Measurements from ENCODE around the gene PANK4.

PANK4 gene

DNA sequence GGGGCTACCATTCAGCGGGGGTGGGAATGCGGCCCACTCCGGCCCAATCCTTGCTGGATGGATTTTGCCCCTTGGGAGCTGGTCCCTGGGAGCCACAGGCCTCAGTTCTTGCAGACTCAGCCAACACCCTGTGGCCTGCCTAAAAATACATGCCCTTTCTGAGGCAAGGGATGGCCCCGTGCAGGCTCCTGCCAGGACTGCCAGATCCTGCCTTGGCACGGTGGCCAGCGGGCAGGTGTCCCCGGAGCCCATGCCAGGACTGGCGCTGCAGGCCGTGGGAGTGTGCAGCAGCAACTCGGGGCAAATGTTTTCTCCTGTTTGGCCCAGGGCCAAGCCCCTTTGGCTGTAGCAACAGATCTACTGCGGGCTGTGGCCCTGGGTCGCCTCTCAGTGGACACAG lies 1.6 kb upstream of the PANK4 start:
- no peak for DNase-seq

DNA sequence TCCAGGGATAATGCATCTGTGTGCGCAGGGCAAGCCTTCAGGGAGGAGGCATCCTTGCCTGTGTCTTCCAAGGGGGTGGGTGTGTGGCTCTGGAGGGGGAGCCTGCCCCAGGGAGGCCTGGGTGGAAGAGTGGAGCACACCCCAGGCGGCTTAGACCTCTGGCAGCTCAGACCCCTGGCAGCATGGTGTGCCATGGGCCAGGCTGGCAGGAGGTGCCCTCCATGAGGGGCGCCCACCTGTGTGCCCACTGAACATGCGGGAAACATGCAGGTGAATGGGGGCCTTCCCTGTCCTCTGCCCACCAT lies 1.1 kb upstream of the PANK4 start:
- DNase-seq, result no peak

DNA sequence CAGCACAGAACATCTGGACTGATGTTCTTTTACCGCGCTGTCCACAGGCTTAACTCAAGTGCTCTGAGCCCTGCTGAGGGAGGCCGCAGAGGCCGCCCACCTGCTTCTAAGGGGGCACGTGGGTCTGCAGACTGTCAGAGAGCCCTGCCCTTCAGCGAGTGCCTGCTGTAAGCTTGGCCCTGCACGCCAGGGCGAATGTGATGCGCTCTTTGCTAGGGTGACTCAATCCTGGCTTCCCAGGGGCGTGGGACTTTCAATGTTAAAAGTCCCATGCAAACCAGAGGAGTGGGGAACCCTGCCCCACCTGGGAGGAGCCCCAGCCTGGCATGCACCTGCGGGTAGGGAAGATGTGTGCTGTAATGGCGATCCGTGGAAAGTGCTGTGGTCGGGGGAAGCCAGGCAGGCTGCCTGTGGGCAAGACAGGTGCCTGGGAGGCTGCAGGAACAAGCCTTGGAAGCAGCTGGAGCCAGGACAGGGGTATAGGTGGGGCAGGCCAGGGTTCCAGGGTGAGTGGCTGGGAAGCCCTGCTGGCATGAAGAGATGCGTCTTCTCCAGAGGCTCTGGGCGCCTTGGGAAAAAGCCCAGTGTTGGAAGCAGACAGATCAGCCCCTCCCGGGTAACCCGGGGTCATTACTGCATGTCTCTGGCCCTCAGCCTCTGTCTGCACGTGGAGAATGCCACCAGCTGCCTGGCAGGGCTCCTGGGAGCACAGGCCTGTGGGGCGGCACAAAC lies 594 bp upstream of the PANK4 start:
- no peak for DNase-seq

DNA sequence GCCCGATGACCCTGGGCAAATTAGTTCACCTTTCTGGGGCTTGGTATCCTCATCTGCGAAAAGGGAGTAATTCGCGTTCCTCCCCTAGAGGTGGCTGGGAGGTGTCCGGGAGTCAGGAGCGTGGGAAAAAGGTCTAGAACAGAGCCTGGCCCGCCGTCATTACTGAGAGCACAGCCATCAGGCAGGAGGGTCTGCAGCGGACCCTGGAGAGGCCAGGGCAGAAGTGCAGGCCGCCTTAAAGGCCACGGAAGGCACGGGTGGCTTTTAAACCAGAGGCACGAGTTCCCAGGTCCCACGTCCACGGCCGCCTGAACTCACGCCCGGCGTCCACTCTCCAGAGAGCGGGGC lies 850 bp downstream of the PANK4 start:
- DNase-seq, result no peak

DNA sequence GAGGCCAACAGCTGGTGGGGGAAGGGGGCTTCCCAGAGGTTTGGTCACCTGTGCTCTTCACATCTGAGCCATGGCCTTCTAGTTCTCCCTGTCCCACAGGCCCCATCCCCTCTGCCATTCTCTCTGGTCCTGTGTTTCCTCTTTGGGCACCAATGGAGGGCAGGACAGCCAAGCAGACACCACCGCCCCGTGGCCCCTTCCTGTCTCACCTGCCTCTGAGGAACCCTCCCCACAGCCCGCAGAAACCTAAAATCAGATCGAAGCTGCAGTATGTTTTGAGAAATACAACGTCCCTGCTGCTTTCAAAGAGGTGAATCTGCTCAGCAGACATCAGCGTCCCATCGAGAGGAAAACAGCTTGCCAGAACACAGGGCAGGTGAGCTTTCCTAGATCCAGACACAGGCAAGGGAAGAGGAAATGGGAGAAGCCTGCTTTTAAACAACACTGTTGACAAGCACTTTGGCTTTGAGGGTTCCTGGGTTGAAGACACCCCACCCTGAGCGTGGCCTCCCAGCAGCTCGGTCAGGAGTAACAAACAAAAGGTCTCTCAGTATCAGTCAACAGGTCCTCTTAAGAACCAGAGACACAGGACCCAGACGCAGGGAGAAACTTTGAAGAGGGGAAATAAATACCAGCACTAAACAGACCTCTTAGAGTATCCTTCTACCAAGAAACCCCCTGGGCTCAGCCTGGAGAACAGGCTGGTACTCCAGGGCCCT lies 2.3 kb downstream of the PANK4 start:
- DNase-seq, result no peak

DNA sequence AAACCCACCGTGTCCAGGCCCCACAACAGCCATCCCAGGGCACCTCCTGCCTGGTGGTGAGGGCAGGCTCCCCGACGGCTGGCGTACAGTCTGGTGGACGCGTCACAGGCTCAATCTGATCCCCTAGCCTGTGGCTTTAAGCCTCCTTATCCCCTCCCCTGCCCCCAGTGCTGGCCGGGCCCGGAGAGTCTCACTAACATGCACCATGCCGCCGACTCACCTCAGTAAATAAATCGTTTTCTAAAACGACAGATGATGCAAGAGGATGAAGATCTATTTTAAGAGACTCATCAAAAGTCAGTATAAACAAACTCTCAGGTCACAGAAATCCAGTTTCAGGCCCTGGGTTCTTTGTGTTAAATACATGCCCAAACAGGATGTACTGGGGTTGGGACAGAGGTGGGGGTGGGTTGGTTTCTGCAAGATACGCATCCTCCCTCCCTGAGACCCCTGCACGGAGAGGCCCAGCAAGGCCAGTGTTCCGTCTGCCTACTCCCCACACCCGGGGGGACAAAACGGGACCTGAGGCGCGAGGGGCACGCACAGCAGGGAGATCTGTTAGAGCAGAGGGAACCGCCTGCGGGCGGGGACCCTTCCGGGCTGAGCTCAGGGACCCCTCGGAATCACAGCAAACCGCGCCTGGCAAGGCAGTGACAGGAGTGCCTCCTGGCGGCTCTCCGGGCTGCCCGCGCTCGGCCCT lies 3.1 kb downstream of the PANK4 start:
- DNase-seq, result no peak

DNA sequence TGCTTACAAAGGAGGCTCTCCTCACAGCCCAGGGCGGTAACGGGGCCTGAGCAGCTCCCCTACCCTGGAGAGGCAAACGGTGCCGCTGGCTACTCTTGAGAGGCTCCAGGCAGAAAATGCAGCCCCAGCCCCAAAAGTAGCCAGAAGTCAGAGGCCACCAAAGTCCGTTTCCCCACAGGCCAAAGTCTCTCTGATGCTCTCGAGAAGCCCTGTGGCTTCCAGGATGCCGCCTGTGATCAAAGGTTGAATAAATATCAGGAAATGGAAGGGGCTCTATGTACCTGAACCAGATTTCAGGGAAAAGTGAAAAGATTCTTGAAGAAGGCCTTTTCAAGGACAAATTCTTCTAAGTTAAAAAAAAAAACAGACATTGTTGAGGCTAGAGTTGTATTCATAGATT lies 4.2 kb downstream of the PANK4 start:
- DNase-seq, result no peak

DNA sequence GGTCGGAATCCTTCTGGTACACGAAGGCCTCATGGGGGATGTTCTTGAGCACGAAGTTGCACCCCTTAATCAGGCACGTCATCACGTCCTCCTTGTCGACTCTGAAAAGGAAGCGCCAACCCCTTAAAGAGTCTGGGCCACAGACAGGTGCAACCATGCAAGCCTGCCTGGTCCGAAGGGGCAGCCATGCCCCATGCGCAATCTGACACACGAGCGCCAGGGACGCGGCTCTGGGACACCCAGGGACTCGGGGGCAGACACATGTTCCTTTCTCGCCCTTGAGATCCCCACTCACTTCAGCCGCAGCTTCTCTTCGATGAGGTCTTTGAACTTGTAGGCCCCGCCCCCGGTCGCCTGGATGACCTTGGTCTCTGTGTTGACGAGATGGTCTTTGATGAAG lies 5.6 kb downstream of the PANK4 start:
- DNase-seq, result no peak

DNA sequence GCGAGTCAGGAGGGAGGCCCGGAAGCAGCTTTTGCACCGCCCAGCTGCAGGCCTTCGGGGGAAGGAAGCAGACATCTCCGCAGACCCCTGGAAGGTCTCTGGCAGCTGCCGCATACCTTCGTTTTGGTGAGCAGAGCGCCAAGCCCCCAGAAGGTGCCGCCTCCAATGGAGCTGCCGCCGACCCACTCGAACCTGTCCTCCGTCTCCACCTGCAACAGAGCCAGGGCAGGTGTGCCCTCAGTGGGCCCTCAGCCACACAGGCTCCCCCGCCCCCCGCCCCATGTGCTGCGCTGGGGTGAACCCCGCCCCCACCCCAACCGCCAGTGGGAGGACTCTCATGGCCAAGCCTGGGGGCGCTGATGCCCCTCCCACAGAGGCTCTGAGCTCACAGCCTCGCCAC lies 6.2 kb downstream of the PANK4 start:
- no peak for DNase-seq

DNA sequence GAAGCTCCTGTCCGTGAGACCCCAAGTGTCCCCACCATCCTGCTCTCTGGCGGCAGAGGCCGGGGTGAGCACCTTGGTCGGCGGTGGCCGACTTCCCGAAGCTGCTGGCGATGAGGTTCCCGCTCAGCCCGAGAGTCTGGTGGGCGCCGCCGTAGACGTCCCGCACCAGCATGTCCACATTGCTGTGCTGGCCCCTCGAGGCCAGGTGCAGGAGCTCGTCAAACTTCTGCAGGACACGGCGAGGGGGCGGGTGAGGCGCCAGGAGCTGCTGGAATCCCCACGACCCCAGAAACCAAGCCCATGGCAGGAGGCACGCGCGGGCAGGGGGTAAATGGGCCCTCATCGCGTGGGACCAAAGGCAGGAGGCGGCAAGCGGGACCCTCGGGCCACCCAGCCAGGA lies 6.7 kb downstream of the PANK4 start:
- no peak for DNase-seq

DNA sequence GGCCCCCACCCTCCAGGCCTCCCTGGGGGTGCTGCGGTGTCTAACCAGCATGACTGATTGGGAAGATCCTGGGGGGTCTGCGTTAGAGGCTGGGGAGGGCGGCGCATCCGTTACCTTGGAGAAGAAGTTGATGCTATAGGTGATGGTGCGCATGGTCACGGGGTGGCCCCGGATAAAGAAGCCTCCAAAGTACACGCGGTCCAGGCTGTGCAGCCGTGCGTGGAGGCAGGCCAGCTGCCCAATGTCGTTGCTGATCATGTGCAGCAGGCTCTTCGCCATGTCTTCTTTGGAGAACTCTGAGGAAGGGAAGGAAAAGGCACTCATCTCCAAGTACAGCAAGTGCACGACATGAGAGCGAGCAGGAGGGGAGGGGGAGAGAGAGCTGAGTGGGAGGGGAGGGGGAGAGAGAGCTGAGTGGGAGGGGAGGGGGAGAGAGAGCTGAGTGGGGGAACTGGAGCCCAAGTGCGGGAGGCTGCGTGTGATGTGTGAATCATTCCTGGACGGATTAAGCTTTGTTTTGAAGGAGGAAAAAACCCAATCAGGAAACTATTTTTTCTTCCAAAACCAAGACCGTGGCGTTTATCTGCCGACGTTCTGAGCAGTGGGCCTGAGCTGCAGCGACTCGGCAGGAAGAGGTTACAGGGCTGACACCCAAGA lies 7.2 kb downstream of the PANK4 start:
- DNase-seq, result no peak

DNA sequence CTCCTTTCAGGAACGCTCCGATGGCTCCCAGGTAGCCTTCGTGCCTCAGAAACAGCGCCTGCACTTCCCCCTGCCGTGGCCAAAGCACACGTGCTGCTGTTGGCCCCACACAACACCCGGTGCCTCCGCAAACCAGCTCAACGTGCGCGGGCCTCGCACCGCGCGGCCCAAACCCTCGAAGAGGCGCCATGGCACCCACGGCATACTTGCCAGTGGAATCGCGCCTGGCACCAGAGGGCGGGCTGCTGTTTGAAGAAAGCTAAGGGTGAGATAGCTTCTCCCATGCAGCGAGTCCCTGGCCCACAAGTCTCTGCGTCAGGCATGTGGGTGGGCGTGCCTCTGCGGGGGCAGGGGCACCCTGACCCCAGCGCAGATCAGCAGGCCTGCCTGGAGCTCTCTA lies 7.9 kb downstream of the PANK4 start:
- no peak for DNase-seq

DNA sequence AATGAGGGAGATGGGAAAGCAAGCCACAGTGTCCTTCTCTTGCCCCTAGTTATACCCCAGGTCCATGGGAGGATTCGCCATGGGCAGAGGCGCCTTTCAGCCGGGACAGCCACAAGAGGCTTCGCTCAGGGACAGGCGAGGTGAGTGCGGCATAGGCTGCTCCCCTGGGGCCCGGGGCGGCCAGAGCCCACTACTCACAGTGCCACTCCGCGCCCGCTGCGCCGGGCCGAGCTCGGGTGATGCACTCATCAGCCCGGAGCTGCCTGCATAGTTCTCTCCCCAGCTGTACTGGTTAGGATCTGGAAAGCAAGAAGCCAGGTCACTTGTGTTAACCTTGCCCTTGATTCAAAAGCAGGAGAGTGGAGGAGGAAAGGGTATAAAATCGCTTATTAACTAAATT lies 8.4 kb downstream of the PANK4 start:
- DNase-seq, result no peak

DNA sequence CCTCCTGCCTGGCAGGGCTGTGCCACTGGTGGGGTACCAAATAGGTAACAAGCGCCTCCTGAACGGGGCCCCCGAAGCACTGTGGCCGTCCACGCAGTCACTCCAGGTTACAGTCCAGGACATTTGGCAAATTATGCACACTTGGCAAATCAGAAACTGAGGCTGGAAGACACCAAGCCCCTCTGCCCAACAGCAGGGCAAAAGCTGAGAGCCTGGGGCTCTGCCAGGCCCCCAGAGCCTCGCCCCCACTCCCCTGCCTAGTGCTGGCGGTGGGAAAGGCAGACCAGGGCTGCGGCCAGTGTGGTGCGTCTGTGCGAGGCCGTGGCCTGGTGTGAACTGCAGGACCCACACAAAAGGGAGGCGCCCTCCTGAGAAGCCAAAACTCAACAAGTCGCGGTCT lies 9.4 kb downstream of the PANK4 start:
- DNase-seq, result no peak

DNA sequence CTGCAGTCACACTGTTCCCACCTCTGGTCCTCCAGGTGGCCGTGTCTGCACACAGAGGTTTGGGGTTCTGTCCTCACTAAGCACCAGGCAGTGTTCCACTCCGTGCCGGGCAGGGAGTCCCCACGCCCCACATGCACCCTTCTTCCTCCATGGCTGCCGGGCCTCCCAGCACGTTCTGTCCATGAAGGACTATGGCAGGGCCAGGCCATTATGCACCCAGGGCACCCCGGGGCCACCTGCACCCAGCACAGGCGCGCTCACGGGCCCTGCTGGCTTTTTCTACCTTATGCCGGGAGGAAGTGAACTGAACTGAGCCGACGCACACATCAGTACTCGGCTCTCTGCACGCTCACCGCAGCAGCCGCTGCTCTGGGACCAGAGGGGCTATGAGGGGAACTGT lies 10.3 kb downstream of the PANK4 start:
- no peak for DNase-seq

DNA sequence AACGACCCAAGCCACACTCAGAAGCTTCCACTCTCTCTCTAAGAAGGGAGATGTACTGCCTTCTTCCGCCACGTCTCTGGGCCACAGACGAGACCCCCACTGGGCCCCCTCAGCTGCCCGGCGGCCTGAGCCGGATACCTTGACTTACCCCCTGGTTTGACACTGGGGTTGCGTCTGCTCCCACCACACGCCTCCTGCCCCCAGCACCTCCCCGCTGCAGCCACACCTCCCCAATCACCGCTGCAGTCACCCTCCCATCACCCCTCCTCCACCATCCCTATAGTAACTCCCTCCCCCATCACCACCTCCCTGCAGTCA lies 10.7 kb downstream of the PANK4 start:
- DNase-seq, result no peak

DNA sequence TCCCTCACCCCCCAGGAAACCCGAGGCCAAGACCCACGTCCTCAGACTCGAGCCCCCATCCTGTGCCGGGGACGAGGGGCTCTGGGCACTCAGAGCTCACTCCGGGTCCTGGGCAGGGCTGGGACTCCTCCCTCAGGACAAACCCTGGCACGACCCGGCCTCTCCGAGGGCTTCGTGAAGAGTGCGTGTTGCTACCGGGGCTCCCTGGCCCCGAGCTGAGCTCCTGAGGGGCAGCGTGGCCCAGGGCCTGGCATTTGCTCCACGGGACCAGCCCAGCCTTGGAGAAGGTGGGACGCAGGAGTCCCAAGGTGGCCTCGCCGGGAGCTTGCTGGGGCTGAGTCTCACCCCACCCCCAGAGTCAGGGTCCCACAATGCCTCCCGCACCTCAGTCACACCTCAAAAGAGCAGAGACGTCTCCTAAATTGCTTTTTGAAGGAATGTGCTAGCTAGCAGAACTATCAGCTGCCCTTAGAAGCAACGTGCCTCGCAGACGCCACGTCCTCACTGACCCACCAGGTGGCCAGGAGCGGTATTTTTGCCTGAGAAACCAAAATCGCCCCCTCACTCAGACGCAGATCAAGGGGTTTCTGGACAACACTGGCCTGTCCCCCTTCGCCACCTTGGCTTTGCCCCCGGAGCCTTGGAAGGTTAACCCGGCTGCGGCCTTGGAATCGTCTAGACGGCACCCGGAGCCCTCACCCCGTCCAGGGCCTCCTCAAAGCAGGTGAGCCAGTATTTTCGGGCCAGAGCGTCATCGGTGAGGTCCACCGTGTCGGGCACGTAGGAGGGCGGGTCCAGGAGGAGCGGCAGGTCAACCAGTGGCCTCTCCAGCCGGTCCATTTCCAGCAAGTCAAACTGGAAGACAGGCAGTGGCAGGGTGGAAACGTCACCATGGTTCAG lies 11.3 kb downstream of the PANK4 start:
- DNase-seq, result no peak

DNA sequence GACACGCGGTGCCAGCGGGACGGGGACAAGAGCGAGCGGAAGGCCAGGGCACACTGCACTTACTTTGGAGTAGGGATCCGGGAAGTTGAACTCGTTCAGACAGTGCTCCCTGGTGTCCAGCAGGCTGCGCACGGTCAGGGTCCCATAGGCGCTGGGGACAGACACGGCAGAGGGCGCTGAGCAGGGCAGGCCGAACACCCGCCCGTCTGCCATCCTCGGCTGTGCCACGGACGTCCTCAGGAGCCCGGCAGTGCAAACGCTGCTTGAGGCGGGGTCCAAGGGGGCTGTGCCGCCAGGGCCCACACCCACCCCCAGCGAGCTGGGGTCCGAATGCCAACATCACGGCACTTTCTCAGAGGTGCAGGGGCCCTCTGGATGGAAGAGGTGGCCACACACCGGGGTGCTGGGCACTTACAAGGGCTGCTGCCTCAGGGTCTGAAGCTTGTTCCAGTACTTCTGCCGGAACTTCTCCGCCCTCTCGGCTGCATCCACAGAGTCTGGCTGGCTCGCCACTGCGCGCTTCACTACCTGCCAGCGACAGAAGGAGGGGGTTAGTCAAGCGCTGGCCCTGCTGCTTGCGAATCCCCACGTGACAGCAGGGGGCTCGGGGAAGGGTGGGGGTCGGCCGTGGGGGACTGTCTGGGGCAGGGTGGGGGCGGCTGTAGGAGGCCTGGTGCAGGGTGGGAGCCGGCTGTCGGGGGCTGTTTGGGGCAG lies 12.3 kb downstream of the PANK4 start:
- no peak for DNase-seq

DNA sequence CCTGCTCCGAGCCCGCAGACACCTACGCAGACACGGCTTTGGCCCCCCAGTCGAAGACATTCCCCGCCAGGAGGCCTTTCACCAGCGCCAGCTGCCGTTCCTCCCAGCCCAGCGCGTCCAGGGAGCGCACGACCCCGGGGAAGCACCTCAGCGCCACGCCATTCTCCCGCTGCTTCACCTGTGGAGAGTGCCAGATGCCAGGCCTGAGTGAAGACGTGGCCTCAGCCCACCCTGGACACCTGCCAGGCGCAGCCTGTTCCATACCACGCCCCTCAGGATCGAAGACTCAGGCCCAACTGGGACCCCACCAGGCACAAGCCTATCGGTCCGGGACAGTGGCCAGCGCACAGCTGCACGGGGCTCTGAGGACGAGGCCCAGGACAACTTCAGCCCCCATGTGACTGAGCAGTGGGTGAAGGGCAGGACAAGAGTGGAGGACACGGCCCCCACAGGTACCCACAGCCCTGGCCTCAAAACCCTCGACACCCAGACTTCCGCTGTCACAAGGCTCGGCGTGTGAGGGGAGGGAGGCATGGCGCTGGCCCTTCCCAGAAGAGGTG lies 13.5 kb downstream of the PANK4 start:
- no peak for DNase-seq

DNA sequence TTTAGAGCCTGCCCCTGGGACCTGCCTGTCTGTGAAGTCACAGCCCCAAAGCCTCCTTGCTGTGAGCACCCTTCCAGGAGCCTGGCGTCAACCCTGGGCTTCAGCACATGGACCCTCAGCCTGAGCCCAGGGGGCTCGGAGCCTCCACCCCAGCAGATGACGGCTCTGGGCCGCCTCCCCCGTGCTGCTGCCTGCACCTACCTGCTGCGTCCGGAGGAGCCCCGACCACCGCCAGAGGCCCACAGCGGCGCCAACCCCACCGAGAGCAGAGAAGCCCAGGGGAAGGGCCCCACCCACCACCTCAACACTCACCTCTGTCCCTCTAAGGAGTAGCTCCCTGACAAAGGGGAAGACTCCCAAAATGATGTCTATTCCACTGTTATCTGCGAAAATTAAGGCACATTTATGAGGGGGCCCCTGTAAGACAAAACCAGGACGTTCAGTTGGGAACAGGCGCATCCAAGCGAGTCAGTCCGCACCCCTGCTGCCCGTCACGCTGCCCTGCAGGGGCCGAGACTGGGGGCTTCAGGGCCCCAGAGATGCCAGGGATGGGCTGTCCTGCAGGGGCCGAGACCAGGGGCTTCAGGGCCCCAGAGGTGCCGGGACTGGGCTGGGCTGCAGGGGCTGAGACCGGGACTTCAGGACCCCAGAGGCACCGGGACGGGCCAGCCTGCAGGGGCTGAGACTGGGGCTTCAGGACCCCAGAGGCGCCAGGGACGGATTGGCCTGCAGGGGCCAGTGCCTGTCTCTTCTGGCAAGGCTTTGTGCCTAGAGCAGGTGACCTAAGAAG lies 15.8 kb downstream of the PANK4 start:
- DNase-seq, result no peak

DNA sequence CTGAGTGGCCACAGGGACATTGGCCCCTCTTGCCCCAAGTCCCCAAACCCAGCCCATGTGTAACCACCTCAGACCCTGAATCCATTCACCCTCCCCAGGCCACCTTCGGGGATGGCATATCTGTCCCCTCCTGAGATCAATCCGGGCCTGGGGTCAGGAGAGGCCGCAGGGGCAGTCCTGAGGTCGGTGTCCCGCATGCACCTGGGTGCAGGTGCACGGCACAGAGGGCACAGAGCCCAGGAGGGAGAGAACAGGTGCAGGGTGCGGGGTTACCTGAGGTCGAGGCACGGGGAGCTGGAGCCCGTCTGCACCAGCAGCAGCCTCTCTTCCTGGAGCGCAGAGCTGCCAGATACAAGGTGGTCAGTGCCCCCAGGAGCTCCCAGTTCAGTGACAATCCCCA lies 16.8 kb downstream of the PANK4 start:
- DNase-seq, result no peak

Measured in GDM1 (cell line).